GM04504 (cell line): Measurements from ENCODE around the gene KMT2C.
A peak's percentile ranks its signal among the peaks of the same experiment; 100 is the strongest.
"Not testable (repeated sequence)": the region's sequence is repeated elsewhere in the genome, so short reads cannot be mapped to it uniquely, and the experiment has no call there.

Source experiments
- DNase-seq: peaks from one replicate; pipeline ENCODE4 v3.0.0-alpha.2; 2012; ENCODE audit warnings: low read depth

KMT2C gene

GRCh38 chr7:152441810-152442209 lies 6.0 kb upstream of the KMT2C start:
- DNase-seq, result not testable (repeated sequence)

GRCh38 chr7:152441168-152441567 lies 5.4 kb upstream of the KMT2C start:
- DNase-seq, result not testable (repeated sequence)

- DNase-seq, result not testable (repeated sequence)
Observed at GRCh38 chr7:152438017-152438416, 2.2 kb upstream of the KMT2C start.

- not testable (repeated sequence) for DNase-seq
Observed at GRCh38 chr7:152436931-152437575, 1.2 kb upstream of the KMT2C start.

GRCh38 chr7:152436111-152436930 lies 518 bp upstream of the KMT2C start:
- DNase-seq, result peak; percentile 83

GRCh38 chr7:152434511-152435383 lies 1.1 kb downstream of the KMT2C start:
- peak; percentile 17 for DNase-seq

DNA sequence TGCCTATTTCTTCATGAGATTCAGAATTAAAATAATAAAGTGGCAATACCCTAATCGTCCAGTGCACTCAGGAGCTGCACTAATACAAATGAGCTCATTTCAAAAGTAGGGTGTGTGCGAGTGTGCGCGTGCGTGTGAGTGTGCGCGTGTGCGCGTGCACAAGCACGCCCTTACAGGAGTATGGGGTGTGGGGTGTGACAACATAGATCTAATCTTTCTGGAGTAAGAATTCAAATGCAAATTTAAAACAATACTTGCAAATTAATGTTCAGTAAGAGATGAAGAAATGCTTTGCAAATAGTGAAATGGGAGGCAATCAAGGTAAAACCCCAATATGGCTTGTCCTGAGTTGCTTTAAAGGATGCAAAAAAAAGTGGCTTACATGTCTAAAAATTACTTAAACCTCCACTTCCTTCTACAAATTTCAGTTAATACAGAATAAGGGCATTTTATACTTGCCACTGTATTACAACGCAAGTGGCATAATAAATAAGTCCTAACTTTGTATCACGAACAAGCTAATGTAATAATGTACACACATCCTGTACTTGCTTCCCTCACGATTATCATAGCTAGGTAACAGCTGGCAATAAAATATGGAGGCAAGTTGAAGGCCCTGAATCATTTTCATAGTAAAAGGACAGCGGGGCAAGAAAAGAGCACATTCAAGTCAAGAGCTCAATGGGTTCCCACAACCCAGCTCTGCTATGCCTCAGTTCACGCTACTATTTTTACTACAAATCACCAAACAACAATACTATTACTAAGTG lies 1.9 kb downstream of the KMT2C start:
- DNase-seq, result not testable (repeated sequence)

DNA sequence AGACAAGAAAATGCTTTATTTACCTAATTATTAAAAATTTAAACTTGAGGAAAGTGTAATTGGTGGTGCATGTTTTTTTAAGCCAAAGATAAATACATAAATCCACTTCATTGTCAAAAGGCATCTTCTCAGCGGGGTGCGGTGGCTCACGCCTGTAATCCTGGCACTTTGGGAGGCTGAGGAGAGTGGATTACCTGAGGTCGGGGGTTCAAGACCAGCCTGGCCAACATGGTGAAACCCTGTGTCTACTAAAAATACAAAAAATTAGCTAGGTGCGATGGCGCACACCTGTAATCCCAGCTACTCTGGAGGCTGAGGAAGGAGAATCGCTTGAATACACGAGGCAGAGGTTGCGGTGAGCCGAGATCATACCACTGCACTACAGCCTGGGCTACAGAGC lies 3.1 kb downstream of the KMT2C start:
- DNase-seq, result not testable (repeated sequence)

GRCh38 chr7:152430854-152431253 lies 4.9 kb downstream of the KMT2C start:
- no peak for DNase-seq

GRCh38 chr7:152430118-152430517 lies 5.7 kb downstream of the KMT2C start:
- not testable (repeated sequence) for DNase-seq

GRCh38 chr7:152424348-152425108 lies 11.3 kb downstream of the KMT2C start:
- no peak for DNase-seq

GRCh38 chr7:152423991-152424347 lies 11.8 kb downstream of the KMT2C start:
- DNase-seq, result no peak

DNA sequence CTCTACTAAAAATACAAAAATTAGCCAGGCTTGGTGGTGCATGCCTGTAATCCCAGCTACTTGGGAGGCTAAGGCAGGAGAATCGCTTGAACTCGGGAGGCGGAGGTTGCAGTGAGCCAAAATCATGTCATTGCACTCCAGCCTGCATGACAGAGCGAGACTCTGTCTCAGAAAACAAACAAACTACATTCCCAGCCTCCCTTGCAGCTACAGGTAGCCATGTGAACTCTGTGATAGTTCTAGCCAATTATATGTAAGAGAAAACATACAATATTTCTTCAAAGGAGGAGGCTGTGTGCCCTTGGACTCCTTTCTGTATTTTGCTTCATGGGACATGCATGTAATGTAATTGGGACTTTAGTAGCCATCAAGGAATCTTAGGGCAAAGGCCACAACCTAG lies 12.6 kb downstream of the KMT2C start:
- DNase-seq, result not testable (repeated sequence)

DNA sequence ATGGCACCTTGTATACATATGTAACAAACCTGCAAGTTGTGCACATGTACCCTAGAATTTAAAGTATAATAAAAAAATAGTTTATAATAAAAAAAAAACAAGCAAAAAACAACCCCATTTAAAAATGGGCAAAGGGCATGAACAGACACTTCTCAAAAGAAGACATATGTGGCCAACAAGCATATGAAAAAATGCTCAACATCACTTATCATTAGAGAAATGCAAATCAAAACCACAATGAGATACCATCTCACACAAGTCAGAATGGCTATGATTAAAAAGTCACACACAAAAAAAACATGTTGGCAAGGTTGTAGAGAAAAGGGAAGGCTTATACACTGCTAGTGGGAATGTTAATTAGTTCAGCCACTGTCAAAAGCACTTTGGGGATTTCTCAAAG lies 14.9 kb downstream of the KMT2C start:
- DNase-seq, result not testable (repeated sequence)

- no peak for DNase-seq
Observed at GRCh38 chr7:152419473-152420429, 16.1 kb downstream of the KMT2C start.

- DNase-seq, result no peak
Observed at GRCh38 chr7:152414779-152415178, 21.0 kb downstream of the KMT2C start.

GRCh38 chr7:152411389-152411788 lies 24.4 kb downstream of the KMT2C start:
- DNase-seq, result no peak

DNA sequence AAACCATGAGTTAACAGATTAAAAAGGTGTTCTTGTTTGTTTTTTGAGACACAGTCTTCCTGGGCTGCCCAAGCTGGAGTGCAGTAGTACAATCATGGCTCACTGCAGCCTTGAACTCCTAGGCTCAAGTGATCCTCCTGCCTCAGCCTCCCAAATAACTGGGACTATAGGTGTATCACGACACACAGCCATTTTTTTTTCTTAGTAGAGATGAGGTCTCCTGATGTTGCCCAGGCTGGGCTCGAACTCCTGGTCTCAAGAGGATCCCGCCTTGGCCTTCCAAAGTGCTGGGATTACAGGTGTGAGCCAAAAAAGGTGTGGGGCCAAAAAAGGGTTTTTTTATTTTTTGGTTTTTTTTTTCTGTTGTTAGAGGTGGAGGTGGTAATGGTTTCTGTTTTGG lies 29.3 kb downstream of the KMT2C start:
- no peak for DNase-seq

DNA sequence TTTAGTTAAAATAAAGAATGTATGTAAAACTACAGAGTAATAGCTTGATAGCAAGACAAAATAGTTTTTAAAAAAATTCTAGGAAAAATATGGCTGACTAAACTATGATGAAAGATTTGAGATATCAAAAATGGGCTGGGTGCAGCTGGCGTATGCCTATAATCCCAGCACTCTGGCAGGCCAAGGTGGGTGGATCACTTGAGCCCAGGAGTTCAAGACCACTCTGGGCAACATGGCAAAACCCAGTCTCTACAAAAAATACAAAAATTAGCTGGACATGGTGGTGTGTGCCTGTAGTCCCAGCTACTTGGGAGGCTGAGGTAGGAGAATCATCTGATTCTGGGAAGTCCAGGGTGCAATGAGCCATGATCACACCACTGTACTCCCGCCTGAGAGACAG lies 29.8 kb downstream of the KMT2C start:
- not testable (repeated sequence) for DNase-seq

- DNase-seq, result no peak
Observed at GRCh38 chr7:152403726-152404125, 32.1 kb downstream of the KMT2C start.
